ENCODE results near the gene ST6GAL1. TPM values are rescaled to one million over a fixed set of nuclear protein-coding genes. Genes with fewer than 3 reads are reported as not detected.
"Not testable (repeated sequence)": the region's sequence is repeated elsewhere in the genome, so short reads cannot be mapped to it uniquely, and the experiment has no call there.

ST6GAL1 gene
- total and polyA plus RNA-seq, 10 of the 15 experiments (the other 5 are each of a cell fraction or from before 2014, with no cell fraction given) = 74.2 to 248 (median 149) TPM

DNA sequence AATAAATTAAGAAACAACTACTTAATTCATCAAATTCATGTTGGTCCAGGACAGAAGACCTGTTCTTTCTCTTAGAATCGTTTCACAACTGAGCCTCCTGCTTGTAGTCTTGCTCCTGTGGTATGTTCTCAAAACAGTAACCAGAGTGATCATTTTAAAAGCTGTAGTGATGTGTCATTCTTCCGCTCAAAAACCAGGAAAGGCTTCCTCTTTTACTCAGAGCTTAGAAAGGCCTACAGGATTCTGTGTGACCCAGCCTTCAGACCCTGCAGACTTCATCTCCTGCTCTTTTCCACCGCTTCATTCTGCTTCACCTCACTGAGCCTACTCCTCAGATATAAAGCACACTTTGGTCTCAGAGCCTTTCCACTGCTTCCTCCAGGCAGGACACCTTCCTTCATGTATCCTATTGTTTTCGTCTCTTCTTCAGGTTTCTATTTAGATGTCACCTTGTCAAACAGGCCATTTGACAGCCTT, 22.7 kb downstream of the ST6GAL1 start (continued):
- TF ChIP-seq NFIC (IDR thresholded peaks at IDR 0.05; ENCODE audit: low read depth, low read length) (peak; percentile 61; the same call in 1 of the 2 replicates), JUNB (IDR thresholded peaks at IDR 0.05) (peak; percentile 61), ZSCAN29 (IDR thresholded peaks at IDR 0.05) (no peak), WRNIP1 (IDR thresholded peaks at IDR 0.05; ENCODE audit: borderline replicate concordance, low read depth, low read length) (no peak), ETV6 (conservative IDR thresholded peaks at IDR 0.05 in 1 of 2, IDR thresholded peaks at IDR 0.05 in 1 of 2; ENCODE audit: borderline replicate concordance in 1 of 2, low read depth in 1 of 2) (peak in 1 of 2 experiments; percentile 92; a peak in 2 of 4 replicates), ESRRA (IDR thresholded peaks at IDR 0.05; ENCODE audit: low read length) (no peak), RELA (IDR thresholded peaks at IDR 0.05; ENCODE audit: borderline replicate concordance, partially characterized antibody) (no peak)
- TF ChIP-seq, protein P1, sequence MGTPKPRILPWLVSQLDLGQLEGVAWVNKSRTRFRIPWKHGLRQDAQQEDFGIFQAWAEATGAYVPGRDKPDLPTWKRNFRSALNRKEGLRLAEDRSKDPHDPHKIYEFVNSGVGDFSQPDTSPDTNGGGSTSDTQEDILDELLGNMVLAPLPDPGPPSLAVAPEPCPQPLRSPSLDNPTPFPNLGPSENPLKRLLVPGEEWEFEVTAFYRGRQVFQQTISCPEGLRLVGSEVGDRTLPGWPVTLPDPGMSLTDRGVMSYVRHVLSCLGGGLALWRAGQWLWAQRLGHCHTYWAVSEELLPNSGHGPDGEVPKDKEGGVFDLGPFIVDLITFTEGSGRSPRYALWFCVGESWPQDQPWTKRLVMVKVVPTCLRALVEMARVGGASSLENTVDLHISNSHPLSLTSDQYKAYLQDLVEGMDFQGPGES (IDR thresholded peaks at IDR 0.05) = no peak

DNA sequence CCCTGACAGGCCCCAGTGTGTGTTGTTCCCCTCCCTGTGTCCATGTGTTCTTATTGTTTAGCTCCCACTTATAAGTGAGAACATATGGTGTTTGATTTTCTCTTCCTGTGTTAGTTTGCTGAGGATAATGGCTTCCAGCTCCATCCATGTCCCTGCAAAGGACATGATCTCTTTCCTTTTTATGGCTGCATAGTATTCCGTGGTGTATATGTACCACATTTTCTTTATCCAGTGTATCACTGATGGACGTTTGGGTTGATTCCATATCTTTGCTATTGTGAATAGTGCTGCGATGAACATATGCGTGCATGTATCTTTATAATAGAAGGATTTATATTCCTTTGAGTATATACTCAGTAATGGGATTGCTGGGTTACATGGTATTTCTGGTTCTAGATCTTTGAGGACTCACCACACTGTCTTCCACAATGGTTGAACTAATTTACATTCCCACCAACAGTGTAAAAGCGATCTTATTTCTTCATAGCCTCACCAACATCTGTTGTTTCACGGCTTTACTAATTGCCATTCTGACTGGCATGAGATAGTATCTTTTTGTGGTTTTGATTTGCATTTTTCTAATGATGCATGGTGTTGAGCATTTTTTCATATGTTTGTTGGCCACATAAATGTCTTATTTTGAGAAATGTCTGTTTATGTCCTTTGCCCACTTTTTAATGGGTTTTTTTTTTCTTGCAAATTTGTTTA, 23.8 kb downstream of the ST6GAL1 start:
- H3K4me1 ChIP-seq (ENCODE audit: control insufficient read depth, insufficient read depth, low read length) = peaks cover 18% of the 10 kb centered on the region
- H3K79me2 ChIP-seq (ENCODE audit: control insufficient read depth, insufficient read depth, low read length) = peaks cover 28% of the 10 kb centered on the region
- in situ Hi-C loops (cut with MboI); H3K27me3 ChIP-seq (replicated peaks in 1 of 2; ENCODE audit: control insufficient read depth in 2 of 2, insufficient read depth in 2 of 2, low read length in 1 of 2); BruUV-seq (replicated peaks); H3K27ac ChIP-seq (ENCODE audit: control insufficient read depth, insufficient read depth); H2AFZ ChIP-seq (ENCODE audit: control insufficient read depth, low read depth, low read length); H4K20me1 ChIP-seq (ENCODE audit: control insufficient read depth, insufficient read depth); H3K4me3 ChIP-seq; H3K9me3 ChIP-seq (replicated peaks; ENCODE audit: control insufficient read depth, insufficient read depth, low read length); H3K9ac ChIP-seq (ENCODE audit: control insufficient read depth, insufficient read depth, low read length); intact Hi-C loops (cut with micrococcal nuclease; ENCODE audit: unreplicated experiment); H3K4me2 ChIP-seq (ENCODE audit: control insufficient read depth, insufficient read depth); FAIRE-seq; H3K36me3 ChIP-seq (ENCODE audit: control insufficient read depth in 2 of 2, insufficient read depth in 2 of 2, low read length in 1 of 2): not testable (repeated sequence)
- DNase-seq (ENCODE audit: low read depth, low spot score) (peak; percentile 56), ATAC-seq (peak; percentile 78)
- TF ChIP-seq BHLHE40 (IDR thresholded peaks at IDR 0.05; ENCODE audit: borderline replicate concordance in 1 of 2, low read depth in 2 of 2, low read length in 1 of 2) = peak in 1 of 2 experiments; percentile 5; a peak in 1 of 4 replicates
- TF ChIP-seq RUNX3 (IDR thresholded peaks at IDR 0.05; ENCODE audit: low read length) = peak; percentile 63; the same call in 1 of the 2 replicates
- TF ChIP-seq, protein P2, sequence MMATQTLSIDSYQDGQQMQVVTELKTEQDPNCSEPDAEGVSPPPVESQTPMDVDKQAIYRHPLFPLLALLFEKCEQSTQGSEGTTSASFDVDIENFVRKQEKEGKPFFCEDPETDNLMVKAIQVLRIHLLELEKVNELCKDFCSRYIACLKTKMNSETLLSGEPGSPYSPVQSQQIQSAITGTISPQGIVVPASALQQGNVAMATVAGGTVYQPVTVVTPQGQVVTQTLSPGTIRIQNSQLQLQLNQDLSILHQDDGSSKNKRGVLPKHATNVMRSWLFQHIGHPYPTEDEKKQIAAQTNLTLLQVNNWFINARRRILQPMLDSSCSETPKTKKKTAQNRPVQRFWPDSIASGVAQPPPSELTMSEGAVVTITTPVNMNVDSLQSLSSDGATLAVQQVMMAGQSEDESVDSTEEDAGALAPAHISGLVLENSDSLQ (IDR thresholded peaks at IDR 0.05) = peak; percentile 75
- TF ChIP-seq POU2F2 (IDR thresholded peaks at IDR 0.05; ENCODE audit: borderline replicate concordance, low read depth, low read length) = peak; percentile 74; the same call in 1 of the 3 replicates
- TF ChIP-seq MTA2 (IDR thresholded peaks at IDR 0.05; ENCODE audit: low read depth) = peak; percentile 78
- 48% methylated on average over 6 of the region's 6 CpGs for WGBS (ENCODE audit: insufficient coverage, insufficient replicate concordance, low lambda C conversion rate, missing lambda C conversion rate)
- ChIA-PET POLR2A (interaction anchor here (0.6 to 1.2 kb wide), 3 partner anchors 17 to 78 kb away, joined by 3 to 4 read pairs (median 3); no protein-coding TSS in a partner anchor), CTCF (interaction anchor here (0.7 to 1.1 kb wide), 2 partner anchors 15 to 159 kb away, joined by 3 read pairs; no protein-coding TSS in a partner anchor), RAD21 (ENCODE audit: unreplicated experiment) (interaction anchor here (1.3 kb wide), 1 partner anchor 111 kb away, joined by 3 read pairs; no protein-coding TSS in a partner anchor), SMC1A (ENCODE audit: uncharacterized antibody, unreplicated experiment) (interaction anchor here (1.0 to 1.1 kb wide), 3 partner anchors 9 to 36 kb away, joined by 3 read pairs; no protein-coding TSS in a partner anchor)

Measured in GM12878 (cell line).